ENCODE results near the gene NEU1. TPM values are rescaled to one million over a fixed set of nuclear protein-coding genes. Genes with fewer than 3 reads are reported as not detected.
A peak's percentile ranks its signal among the peaks of the same experiment; 100 is the strongest.

Gene NEU1
- polyA plus RNA-seq, 1 donor (not counting 4 experiments of a cell fraction or from before 2014, with no cell fraction given), result 27.9 TPM

DNA sequence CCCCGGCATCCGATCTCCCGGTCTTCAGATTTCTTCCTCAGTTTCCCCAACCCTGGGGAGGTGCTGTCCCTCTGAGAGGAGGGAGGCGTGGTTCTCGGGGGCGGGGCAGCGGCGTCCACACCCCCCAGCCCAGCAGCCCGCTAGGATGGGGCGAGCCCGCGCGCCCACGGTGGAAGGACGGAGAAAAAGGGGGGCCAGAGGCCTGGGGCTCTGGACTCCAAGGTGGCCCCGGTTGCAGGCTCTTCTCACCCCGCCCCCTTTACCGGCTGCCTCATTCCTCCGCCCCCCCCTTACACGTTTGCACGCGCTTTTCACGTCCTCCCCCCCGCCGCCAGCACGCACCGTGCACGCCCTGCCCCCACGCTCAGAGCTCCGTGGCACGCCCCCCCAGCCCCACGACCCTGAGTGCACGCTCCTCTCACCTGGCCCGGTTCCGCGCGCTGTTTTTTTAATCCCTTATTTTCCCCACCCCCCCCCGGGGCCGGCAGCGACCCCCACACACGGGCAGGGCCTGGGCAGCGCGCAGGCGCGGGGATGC is 38.9 kb upstream of the NEU1 start:
- dilution Hi-C loops (cut with MboI; ENCODE audit: extremely low pct_ligation_motif_present, low sequenced_read_pairs), result no loop called here
- DNase-seq (ENCODE audit: low read depth, low spot score), result no peak
- Histone ChIP-seq H3K27me3 (ENCODE audit: control insufficient read depth, extremely low read depth, insufficient read depth, low read length) (no peaks in the 10 kb centered on the region), H3K36me3 (ENCODE audit: control insufficient read depth in 2 of 2, extremely low read depth in 1 of 2, insufficient read depth in 2 of 2, low read length in 2 of 2) (peaks cover 0 to 1% of the 10 kb centered on the region in 2 experiments), H2AFZ (ENCODE audit: control insufficient read depth, low read length) (no peak overlapping the region), H3K4me2 (ENCODE audit: control insufficient read depth, extremely low read depth, insufficient read depth, low read depth, low read length) (peak overlapping the region; percentile 85), H3K9me3 (ENCODE audit: control insufficient read depth, low read depth, low read length) (no peaks in the 10 kb centered on the region), H3K9me1 (ENCODE audit: control insufficient read depth, extremely low read depth, insufficient read depth, low read length) (no peaks in the 10 kb centered on the region), H3K9ac (ENCODE audit: control insufficient read depth, extremely low read depth, insufficient read depth, low read length) (peak overlapping the region; percentile 63), H3K4me3 (ENCODE audit: control insufficient read depth in 2 of 3, extremely low read depth in 1 of 3, insufficient read depth in 2 of 3, low read depth in 1 of 3, low read length in 3 of 3) (peak overlapping the region; percentile 57 to 78 (median 71)), H3K79me2 (ENCODE audit: control insufficient read depth, insufficient read depth, low read length) (no peaks in the 10 kb centered on the region), H3K4me1 (ENCODE audit: control insufficient read depth, extremely low read depth, insufficient read depth, low read length) (peaks cover 13% of the 10 kb centered on the region), H3K27ac (ENCODE audit: control insufficient read depth, insufficient read depth, low read length) (no peak overlapping the region), H4K20me1 (ENCODE audit: control insufficient read depth, extremely low read depth, insufficient read depth, low read length) (no peaks in the 10 kb centered on the region)
- FAIRE-seq, result no peak
- no peak for TF ChIP-seq CTCF (optimal IDR thresholded peaks at IDR 0.05 in 1 of 3, IDR thresholded peaks at IDR 0.05 in 1 of 3, conservative IDR thresholded peaks at IDR 0.05 in 1 of 3; ENCODE audit: extremely low read depth in 1 of 3, insufficient read depth in 2 of 3, low read length in 3 of 3)
- TF ChIP-seq EZH2 (IDR thresholded peaks at IDR 0.05; ENCODE audit: low read length), result no peak

DNA sequence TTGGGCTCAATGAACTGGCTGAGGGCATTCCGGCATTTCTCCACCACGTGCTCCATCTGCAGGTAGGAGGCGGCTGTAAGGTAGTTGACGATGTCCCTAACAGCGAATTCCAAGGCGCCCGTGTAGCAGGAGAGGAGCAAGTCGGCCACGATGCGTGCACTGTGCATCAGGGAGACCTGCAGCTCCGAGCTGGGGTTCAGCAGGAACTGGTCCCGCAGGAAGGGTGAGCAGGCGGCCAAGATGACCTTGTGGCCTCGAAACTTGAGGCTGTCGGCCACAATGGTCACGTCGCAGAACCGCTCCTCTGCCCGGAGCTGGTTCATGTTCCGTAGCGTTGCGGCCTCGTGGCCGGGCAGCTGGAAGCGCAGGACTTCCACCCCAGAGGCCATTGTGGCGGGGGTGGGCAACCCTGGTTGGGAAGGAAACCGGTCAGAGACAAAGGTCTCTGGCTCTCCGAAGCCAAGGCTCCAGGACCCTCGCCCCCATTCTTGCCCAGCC is 38.3 kb upstream of the NEU1 start:
- Histone ChIP-seq H3K4me2 (ENCODE audit: control insufficient read depth, extremely low read depth, insufficient read depth, low read depth, low read length) (peak overlapping the region; percentile 85), H3K4me3 (ENCODE audit: control insufficient read depth in 2 of 3, extremely low read depth in 1 of 3, insufficient read depth in 2 of 3, low read depth in 1 of 3, low read length in 3 of 3) (peak overlapping the region; percentile 37 to 71 (median 57)), H2AFZ (ENCODE audit: control insufficient read depth, low read length) (no peak overlapping the region), H3K79me2 (ENCODE audit: control insufficient read depth, insufficient read depth, low read length) (no peaks in the 10 kb centered on the region), H3K4me1 (ENCODE audit: control insufficient read depth, extremely low read depth, insufficient read depth, low read length) (peaks cover 13% of the 10 kb centered on the region), H3K9me3 (ENCODE audit: control insufficient read depth, low read depth, low read length) (no peaks in the 10 kb centered on the region), H3K27ac (ENCODE audit: control insufficient read depth, insufficient read depth, low read length) (no peak overlapping the region), H3K36me3 (ENCODE audit: control insufficient read depth in 2 of 2, extremely low read depth in 1 of 2, insufficient read depth in 2 of 2, low read length in 2 of 2) (peaks cover 1 to 2% of the 10 kb centered on the region in 2 experiments), H4K20me1 (ENCODE audit: control insufficient read depth, extremely low read depth, insufficient read depth, low read length) (no peaks in the 10 kb centered on the region), H3K9ac (ENCODE audit: control insufficient read depth, extremely low read depth, insufficient read depth, low read length) (no peak overlapping the region), H3K27me3 (ENCODE audit: control insufficient read depth, extremely low read depth, insufficient read depth, low read length) (no peaks in the 10 kb centered on the region), H3K9me1 (ENCODE audit: control insufficient read depth, extremely low read depth, insufficient read depth, low read length) (no peaks in the 10 kb centered on the region)
- DNase-seq (ENCODE audit: low read depth, low spot score), result no peak
- FAIRE-seq, result no peak
- dilution Hi-C loops (cut with MboI; ENCODE audit: extremely low pct_ligation_motif_present, low sequenced_read_pairs), result no loop called here
- no peak for TF ChIP-seq EZH2 (IDR thresholded peaks at IDR 0.05; ENCODE audit: low read length)
- TF ChIP-seq CTCF (optimal IDR thresholded peaks at IDR 0.05 in 1 of 3, IDR thresholded peaks at IDR 0.05 in 1 of 3, conservative IDR thresholded peaks at IDR 0.05 in 1 of 3; ENCODE audit: extremely low read depth in 1 of 3, insufficient read depth in 2 of 3, low read length in 3 of 3), result peak in 1 of 3 experiments; percentile 1

Data from keratinocyte (primary cell).